Amniotic epithelial cell (primary cell): Measurements from ENCODE around the gene TNNC1.

ENCODE experiments used
- DNase-seq: peaks from one replicate; pipeline ENCODE4 v3.0.0-alpha.2; 2010; ENCODE audit warnings: low read depth

TNNC1 gene

GRCh38 chr3:52453496-52454249 is at the start of gene TNNC1:
TSS of gene TNNC1 (minus strand) at chr3:52454041. CDS start at chr3:52454015, 26 bp downstream.
- no peak for DNase-seq

DNA sequence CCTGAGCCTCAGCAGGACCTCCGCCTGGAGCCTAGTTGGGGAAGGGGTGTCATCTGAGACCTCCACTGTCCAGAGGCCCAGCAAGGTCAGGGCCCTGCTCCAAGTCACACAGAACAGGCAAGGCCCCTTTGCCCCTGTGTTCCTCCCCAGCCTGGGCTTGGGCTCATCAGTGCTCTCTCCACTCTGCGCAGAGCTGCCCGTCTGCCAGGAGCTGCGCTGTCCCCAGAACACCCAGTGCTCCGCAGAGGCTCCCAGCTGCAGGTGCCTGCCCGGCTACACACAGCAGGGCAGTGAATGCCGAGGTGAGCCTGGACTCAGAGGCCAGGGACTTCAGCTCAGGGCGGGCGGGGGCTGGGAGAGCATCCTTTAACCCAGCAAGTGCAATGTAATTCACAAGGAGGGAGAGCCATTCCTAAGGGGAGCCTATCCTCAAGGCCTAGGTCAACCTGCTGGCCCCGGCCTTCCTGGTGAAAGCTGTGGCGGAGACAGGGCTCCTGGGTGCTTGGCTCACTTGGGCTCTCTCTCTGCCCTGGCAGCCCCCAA is 49.0 kb upstream of the TNNC1 start:
- DNase-seq: no peak

- DNase-seq: no peak
Measured at GRCh38 chr3:52502001-52502400, 48.2 kb upstream of the TNNC1 start.

GRCh38 chr3:52501046-52501445 is 47.2 kb upstream of the TNNC1 start:
- no peak for DNase-seq

GRCh38 chr3:52498137-52499054 is 44.6 kb upstream of the TNNC1 start:
- DNase-seq: peak; percentile 99

- DNase-seq: peak; percentile 67
Measured at GRCh38 chr3:52495777-52496602, 42.1 kb upstream of the TNNC1 start.

DNA sequence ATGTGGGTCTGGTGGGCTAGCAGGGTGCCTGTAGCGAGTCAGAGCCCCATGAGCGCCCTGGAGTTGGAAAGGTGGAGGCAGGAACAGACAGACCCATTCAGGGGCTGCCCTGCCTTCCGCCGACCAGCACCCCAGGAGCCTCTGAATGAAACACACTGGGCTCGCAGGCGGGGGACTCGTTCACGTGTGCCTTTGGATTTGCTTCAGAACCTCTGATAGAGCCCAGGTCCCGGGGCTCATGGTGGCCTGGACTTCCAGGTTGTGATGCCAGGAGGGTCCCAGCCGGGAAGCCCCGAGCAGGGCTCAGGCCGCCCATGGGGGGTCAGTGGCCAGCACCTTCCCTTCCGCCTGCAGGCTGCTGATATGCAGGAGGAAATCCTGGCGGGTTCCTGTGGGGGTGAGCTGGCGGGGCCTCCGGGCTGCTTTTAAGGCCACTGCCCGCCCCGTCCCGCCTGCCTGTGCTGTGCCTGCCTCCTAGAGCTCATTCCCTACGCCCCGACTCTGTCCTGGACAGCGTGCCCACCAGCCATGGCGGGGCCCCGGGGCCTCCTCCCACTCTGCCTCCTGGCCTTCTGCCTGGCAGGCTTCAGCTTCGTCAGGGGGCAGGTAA is 41.1 kb upstream of the TNNC1 start, which contains the start of gene STAB1:
Gene STAB1 (plus strand): TSS at position 453 of the 610 bp plus-strand sequence. CDS start 76 bp downstream, at position 529.
- peak; percentile 15 for DNase-seq

- DNase-seq: no peak
Measured at GRCh38 chr3:52494445-52494844, 40.6 kb upstream of the TNNC1 start.

DNA sequence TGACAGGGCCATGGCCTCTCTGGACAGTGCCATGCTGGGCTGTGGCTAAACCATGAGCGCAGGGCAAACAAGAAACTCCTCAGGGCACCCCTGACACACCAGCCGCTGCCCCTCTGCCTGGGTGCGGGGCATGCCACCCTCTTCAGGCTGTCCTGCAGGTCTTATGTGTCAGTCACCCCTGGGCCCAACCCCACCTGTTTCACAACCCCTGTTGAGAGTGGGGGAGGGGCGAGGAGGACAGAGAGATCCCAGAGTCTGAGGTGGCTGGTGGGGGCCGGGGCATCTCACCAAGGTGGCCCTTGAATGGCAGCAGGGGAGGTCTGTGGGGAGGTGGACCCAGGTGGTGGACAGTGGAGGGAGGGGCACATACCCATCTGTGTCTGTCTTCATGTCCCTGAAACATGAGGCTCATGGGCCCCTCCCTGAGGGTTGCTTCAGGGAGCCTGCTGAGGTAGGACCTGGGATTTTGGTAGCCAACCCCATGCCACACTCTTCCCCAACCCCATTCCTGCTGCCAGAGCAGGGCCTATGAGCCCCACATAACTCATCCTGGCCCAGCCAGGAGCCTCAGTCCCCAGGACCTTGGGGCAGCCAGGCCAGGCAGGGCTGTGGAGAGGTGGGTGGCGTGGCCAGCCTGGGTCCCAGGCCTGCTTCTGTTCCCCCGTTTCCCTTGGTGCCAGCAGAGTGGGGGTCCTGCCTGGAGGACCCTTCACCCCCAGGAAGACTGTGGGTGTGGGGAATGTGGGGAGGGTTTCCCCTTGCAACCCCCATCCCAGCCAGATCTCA is 39.6 kb upstream of the TNNC1 start:
- no peak for DNase-seq

- no peak for DNase-seq
Measured at GRCh38 chr3:52492059-52492458, 38.2 kb upstream of the TNNC1 start.

- DNase-seq: peak; percentile 76
Measured at GRCh38 chr3:52490939-52491526, 37.2 kb upstream of the TNNC1 start.

GRCh38 chr3:52490035-52490938 is 36.4 kb upstream of the TNNC1 start:
- DNase-seq: no peak

DNA sequence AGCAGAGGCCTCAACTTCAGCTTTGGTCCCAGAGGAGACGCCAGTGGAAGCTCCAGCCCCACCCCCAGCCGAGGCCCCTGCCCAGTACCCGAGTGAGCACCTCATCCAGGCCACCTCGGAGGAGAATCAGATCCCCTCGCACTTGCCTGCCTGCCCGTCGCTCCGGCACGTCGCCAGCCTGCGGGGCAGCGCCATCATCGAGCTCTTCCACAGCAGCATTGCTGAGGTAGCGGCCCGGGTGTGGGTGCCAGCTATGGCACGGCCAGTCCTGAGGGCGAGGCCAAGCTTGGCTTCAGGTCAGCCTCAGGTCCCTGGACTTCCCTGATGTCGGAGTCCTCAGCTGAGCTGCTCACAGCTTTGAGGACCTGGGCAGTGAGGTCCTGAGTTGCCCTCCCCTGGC is 35.6 kb upstream of the TNNC1 start:
- no peak for DNase-seq

DNA sequence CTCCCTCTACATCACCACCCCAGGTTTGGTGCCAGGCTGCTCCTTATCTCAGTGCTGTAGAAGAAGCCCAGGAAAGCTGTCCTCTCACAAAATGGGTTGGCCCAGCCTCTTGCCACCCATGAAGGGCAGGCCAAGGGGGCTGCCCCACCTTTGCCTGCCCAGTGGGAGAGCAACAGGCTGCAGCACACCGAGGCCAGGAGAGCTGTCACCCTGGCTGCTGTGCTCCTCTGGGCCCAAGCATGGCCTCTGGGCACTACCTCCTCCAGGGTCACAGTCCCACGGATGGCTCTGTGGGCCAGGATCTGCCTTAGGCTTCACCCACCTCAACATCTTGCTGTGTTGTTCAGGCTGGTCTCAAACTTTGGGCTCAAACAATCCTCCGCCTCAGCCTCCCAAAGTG is 34.9 kb upstream of the TNNC1 start:
- DNase-seq: no peak

- DNase-seq: no peak
Measured at GRCh38 chr3:52487788-52488691, 34.2 kb upstream of the TNNC1 start.

DNA sequence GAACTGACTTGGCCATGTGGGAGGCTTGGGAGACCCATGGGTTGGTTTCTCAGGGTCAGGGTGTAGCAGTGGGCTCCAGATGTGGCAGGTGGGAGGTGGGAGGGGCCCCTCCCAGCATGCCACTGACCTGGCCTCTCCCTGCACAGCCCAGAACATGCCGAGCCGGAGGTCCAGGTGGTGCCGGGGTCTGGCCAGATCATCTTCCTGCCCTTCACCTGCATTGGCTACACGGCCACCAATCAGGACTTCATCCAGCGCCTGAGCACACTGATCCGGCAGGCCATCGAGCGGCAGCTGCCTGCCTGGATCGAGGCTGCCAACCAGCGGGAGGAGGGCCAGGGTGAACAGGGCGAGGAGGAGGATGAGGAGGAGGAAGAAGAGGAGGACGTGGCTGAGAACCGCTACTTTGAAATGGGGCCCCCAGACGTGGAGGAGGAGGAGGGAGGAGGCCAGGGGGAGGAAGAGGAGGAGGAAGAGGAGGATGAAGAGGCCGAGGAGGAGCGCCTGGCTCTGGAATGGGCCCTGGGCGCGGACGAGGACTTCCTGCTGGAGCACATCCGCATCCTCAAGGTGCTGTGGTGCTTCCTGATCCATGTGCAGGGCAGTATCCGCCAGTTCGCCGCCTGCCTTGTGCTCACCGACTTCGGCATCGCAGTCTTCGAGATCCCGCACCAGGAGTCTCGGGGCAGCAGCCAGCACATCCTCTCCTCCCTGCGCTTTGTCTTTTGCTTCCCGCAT is 33.4 kb upstream of the TNNC1 start:
- DNase-seq: no peak
